NCI-H2227 (cell line): ENCODE measurements around the gene ZNF722.
"Not testable (repeated sequence)": the region's sequence is repeated elsewhere in the genome, so short reads cannot be mapped to it uniquely, and the experiment has no call there.

Experiments used
- DNase-seq: peaks from one replicate; lab custom pipeline; 2025; ENCODE audit not compliant: unreplicated experiment; lab: John Stamatoyannopoulos, UW

The ZNF722 gene

DNA sequence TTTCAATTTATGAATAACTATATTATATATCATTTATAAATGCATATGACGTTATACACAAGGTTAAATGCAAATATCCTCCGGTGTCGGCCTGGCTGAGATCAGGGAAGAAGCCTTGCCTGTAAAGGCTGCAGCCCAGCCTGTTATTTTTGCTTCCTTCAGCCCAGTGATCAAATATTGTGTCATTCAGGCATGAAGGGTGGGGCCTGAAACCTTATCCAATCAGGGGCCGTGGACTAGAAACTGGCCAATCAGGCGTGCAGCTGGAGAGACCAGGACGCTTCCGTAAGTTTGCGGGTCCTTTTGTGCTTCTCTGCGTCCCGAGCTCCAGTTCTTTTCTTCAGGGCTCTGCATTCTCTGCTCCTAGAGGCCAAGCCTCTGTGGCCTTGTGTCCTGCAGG, at the start of gene ZNF722:
Gene ZNF722 (plus strand): TSS at position 301 of the 400 bp plus-strand sequence. CDS start 113 bp downstream, outside the sequence.
- DNase-seq = peak; percentile 86

DNA sequence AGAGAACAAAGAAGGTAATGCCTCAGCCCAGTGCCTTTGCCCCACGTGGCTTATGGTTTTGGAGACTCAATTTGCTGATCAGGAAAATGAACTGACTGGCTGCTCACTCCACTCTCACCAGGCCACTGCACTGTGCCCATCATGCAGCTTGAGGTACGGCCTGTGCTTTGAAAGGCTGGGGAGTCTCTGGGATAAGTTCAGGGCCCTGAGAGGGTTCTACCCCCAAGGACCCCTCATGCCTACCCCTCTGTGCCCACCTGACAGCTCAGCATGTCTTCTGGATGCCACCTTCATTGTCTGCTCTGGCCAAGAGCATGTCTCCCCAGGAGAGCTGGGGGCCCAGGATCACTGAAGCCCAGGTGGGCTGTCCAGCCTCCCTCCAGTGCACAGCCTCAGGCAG, 45.5 kb upstream of the ZNF722 start:
- DNase-seq = no peak

DNA sequence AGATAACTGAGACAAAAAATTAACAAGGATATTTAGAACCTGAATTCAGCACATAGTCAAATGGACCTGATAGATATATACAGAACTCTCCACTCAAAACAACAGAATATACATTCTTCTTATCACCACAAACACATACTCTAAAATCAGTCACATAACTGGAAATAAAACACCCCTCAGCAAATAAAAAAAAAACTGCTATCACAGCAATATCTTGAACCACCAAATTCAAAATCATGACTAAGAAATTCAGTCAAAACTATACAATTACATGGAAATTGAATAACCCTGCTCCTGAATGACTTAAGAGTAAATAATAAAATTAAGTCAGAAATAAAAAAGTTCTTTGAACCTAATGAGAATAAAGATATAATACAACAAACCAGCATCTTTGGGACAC, 30.0 kb upstream of the ZNF722 start:
- DNase-seq = no peak

DNA sequence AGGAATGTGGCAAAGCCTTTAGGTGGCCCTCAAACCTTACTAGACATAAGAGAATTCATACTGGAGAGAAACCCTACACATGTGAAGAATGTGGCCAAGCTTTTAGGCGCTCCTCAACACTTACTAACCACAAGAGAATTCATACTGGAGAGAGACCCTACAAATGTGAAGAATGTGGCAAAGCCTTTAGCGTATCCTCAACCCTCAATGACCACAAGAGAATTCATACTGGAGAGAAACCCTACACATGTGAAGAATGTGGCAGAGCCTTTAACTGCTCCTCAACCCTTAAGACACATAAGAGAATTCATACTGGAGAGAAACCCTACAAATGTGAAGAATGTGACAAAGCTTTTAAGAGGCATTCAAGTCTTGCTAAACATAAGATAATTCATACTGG, 16.8 kb downstream of the ZNF722 start:
- DNase-seq = not testable (repeated sequence)

DNA sequence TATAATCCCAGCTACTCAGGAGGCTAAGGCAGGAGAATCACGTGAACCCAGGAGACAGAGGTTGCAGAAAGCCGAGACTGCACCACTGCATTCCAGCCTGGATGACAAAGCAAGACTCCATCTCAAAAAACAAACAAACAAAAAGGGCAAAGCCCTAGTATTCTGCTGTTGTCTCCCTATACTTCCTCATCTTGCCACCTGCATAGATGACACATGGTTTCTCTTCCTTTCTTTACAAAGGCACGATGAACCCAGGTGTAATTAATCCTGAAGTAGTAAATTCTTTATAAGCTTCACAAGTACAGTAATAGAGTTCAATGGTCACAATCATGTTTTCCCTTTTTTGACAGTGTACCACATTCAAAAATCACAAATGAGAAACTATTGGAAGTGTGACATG, 36.7 kb downstream of the ZNF722 start:
- DNase-seq = no peak

DNA sequence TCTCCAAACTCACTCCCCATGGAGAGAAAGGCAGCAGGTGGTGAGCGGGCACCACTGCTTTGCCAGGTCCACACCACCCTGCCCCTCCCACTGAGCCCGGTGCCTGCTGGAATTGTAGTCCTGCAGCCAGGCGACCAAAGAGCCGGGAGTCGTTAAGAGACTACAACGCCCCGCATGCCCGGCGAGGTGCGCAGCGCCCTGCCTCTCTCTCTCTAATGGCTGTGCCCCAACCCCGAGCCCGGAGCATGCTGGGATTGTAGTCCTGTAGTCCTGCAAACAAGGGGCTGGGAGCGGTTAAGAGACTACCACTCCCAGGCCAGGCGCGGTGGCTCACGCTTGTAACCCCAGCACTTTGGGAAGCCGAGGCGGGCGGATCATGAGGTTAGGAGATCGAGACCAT, 38.4 kb downstream of the ZNF722 start:
- DNase-seq = peak; percentile 84

DNA sequence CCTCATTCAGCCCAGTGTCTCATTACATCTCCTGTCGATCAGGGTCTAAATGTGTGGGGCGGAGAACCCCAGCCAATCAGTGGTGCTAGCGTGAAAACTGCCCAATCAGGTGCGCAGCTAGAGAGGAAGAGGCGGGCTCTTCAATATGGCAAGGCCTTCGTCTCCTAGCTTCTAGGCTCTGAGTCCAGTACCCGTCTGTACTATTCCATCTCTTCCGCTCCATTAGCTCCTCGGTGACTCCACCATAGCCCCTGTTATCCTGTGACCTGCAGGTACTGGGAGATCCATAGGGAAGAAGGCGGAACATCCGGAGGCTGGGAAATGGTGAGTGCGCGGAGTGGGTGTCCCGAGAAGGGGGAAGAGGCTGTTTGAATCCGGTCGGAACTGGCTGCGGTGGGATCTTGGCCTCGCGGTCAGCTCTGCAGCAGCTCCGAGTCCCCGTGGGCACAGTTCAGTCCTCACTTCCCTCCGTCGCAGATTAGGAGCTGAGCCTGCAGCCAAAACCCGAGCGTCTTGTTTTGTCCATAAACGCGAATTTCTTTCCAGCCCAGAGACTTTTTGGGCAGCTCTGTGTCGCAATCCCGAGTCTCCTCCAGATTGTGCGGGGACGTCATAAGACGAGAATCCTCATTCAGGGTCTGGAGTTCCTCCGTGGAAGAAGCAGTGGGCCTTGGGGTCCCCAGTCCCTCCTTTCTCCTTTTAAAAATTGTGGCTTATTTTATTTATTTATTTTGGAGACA, 46.8 kb downstream of the ZNF722 start, which contains the start of gene ZNF727:
Gene ZNF727 (plus strand): TSS at position 134 of the 740 bp plus-strand sequence. CDS start 188 bp downstream, at position 322.
- peak; percentile 96 for DNase-seq

DNA sequence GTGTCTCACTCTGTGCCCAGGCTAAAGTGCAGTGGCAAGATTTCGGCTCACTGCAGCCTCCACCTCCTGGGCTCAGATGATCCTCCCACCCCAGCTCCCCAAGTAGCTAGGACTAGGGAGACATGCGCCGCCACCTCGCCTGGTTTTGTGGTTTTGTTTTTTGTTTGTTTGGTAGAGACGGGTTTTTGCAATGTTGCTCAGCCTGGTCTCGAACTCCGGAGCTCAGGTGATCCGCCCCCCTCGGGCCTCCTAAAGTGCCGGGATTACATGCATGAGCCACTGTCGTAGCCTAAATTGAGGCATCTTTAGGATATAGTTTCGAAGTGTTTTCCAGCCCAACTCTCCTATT, 47.4 kb downstream of the ZNF722 start:
- peak; percentile 41 for DNase-seq
